ENCODE results near the gene PRKCE. TPM values are rescaled to one million over a fixed set of nuclear protein-coding genes. Genes with fewer than 3 reads are reported as not detected.

The PRKCE gene
- total RNA-seq, 1 donor from 2014 or later = 23.6 TPM

DNA sequence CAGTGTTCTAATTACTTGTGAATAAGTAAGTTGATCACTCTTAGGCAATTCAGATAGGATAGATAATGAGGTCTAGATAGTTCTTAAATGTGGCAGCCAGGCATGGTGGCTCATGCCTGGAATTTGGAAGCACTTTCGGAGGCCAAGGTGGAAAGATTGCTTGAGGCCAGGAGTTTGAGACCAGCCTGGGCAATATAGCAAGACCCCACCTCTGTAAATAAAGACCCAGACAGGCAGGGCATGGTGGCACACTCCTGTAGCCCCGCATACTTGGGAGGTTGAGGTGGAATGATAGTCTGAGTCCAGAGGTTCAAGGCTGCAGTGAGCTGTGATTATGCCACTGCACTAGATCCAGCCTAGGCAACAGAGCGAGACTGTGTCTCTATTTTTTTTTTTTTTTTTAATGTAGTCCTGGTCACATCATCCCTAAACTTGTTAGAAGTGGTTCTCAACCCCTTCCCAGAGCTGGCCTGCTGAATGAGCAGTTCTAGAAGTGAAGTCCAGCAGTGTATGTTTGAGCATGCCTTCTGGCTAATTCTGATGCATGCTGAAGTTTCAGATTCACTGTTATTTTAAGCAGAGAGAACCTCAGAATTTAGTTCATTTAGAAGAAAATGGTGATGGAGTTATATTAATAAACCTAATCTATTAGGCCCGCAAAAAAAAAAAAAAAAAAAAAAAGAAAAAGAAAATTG is 306.2 kb downstream of the PRKCE start:
- DNase-seq (ENCODE audit: low read depth in 2 of 2) = no peak

DNA sequence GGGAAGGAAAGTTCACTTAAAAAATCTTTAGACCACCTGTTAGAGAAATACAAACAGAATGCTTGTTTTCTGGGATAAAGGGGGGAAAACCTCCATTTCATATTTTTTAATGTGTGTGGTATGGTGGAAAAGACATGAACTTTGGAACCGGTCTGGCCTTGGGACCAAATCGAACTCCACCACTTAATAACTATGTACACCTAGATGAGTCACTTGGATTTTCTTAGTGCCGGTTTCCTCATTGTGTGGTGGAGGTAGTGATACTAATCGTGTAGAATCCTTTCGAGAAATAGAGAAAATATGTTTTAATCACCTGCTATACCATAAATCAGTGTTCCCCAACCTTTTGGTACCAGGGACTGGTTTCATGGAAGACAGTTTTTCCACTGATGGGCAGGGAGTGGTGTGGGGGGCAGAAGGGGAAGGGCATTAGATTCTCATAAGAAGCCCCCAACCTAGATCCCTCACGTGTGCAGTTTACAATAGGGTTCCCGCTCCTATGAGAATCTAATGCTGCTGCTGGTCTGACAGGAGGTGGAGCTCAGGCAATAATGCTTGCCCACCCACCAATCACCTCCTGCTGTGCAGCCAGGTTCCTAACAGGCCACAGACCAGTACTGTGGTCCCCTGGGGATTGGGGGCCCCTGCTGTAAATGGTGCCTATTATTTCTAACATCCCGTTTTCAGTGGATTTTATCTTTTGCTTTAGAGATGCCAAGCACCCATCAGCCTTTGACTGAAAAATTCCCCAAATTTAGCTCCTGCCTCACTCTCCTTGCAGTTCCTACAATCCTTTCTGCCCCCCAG is 308.8 kb downstream of the PRKCE start:
- DNase-seq (ENCODE audit: low read depth in 2 of 2) = no peak

DNA sequence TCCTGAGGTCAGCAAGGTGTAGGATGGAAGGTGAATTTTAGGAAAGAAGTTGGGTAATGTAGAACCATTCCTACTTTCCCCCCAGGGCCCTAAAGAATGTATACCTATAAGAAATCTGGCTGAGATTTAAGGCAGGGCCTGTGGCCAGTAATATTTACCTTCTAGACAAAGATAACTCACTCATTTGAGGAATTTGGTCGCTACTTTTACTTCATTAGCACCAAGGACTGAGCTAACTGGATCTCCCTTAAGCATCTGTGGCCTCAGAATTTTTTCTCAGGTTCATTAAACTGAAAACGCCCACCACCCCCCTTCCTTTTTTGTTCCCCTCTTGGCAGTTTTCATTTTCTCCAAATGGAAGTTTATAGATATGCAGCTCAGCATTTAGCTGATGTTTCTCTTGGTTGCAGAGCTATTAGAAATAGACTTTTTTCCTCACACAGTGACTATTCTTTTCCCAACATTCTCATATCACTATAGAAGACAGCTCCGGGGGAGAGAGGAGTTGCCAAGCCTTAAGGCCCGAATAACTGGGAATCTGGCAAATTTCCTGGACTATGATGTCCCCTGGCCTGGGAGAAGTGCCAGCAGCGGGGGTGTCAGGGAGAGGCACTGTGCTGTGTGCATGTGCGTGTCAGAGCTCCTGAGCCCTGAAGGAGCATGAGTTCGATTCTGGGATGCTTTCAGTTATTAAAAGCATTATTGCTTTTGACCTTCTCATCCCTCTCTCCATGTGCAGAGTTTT is 310.9 kb downstream of the PRKCE start:
- peak; percentile 62 to 76 for DNase-seq (ENCODE audit: low read depth in 2 of 2)

DNA sequence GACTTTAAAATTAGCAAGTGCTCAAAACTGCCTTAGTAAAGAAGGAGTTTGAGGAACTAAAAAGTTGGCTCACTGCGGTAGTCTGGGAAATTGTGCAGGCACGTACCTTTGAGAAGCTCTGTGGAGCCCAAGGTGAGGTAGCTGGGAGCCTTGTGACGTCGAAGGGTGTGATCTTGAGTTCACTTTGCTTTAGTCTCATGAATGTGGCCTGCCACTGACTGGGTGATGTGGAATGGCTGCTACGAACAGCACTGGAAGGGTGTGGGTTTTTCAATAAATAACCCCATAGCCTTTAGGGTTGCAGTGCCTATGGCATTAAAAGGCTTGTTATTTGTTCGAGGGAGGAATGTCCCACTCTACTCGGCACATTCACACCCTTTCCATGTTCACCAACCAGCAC is 312.3 kb downstream of the PRKCE start:
- no peak for DNase-seq (ENCODE audit: low read depth in 2 of 2)

DNA sequence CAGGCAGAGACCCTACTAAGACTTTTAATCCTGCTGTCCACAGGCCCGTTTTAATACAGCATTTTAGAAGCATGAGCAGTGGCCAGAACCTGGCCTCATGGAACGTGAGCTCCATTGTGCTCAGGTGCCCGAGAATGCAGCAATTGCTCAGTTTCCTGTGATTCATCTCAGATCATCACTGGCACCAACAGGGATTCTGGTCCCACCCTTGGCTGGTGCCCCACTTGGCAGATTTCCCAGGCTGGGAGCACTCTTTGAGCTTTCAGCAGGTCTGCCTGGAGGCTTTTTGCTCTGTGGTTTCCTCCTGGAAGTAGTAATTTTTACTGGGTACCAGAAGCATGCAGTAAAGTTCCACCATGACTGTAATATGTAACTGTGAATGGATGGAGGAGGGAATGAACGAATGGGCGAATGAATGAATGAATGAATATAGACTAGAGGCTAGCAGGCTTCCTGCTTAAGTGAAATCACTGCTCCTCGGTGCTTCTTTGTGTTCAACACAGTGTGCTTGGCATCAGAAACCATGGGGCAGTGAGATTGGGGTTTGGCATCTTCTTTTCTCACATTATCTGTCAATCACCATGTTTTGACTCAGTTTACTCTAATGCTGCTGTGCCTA is 312.9 kb downstream of the PRKCE start:
- peak; percentile 96 to 98 for DNase-seq (ENCODE audit: low read depth in 2 of 2)

DNA sequence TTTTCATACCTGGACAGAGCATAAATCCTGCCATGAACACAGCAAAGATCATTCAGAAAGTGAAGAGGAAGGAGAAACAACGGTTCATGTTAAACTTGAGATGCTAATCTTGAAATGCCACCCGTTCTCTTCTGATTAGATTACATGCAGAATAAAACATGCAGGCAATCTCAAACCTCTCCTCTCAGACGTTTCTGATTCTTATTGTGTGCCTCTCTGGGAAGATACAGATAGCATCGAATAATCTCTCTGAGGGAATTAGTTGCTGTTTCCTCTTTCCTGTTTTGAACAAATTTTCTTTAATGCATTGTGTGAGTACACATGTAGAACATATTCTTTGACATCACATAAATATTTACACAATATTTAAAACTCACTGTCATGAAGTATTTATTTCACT is 313.4 kb downstream of the PRKCE start:
- peak; percentile 9 to 70 for DNase-seq (ENCODE audit: low read depth in 2 of 2)

DNA sequence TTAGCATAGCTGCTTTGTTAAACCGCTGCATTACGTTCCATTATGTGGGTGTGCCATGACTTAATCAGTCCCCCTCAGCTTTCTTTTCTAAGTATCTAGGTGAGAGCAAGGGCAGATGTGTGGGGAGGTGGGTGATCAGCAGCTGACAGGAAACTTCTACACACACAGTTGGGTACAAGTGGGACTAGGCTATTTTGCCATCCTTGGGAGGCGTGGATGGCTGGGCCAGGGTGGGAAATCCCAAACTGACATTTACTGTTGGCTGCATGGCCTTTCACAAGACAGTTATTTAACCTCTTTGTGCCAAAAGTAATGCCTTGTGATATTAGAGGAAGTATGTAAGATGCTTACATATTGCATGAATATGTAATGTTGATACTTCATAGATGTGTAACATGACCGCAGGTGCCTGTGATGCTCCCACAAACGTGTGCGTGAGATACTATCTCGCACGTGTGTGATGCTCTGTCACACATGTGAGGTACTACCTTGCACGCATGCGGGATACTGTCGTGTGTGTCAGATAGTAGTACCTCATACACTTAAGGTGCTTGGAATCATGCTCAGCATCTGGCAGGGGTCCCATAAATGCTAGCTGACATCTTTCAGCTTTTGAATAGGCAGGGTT is 314.5 kb downstream of the PRKCE start:
- no peak for DNase-seq (ENCODE audit: low read depth in 2 of 2)

DNA sequence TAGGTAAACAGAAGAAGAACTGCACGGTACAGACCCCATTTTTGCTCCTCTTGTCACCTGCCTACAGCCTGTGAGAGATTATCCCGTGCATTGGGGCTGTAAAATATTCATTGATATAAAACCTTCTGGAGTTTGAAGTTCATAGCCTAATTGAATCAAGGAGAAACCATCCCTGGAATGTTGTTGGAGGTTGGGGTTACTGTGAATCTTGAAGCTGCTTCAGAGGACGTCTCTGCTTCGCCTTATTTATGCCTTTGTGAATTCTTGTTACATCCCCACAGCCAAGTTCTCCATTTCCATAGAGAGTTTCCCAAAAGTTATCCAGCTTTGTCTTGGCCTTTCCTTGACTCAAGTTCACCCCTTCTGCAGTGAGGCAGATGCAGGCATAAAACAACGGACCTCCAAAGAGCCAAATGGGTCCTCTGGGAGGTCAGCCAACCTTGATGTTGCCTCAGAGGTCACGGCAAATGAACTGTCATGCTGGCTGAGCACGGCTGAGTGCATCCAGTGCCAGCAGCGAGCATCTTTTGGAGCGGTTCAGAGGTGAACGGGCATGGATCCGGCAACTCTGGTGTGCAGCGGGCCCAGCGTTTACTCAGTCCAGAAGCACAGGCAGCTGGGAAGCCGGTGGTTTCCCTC is 317.6 kb downstream of the PRKCE start:
- no peak for DNase-seq (ENCODE audit: low read depth in 2 of 2)

DNA sequence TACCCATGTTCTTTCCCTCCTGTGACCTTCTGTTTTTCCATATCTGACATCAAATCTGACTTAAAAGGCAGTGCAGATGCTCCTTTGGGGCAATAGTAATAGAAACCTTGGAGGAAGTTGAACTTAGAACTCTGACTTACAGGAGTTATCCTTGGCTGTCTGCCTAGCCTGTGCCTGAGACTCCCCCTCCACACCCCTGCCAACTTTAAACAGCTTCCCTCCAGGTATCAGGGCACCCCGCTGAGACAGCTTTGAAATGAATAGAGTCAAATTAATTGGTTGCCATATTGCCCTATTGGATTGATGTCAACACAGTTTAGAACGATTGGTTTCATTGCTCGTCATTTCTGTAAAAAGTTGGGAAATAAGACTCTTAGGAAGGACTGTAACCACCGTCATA is 322.0 kb downstream of the PRKCE start:
- DNase-seq (ENCODE audit: low read depth in 2 of 2) = no peak

DNA sequence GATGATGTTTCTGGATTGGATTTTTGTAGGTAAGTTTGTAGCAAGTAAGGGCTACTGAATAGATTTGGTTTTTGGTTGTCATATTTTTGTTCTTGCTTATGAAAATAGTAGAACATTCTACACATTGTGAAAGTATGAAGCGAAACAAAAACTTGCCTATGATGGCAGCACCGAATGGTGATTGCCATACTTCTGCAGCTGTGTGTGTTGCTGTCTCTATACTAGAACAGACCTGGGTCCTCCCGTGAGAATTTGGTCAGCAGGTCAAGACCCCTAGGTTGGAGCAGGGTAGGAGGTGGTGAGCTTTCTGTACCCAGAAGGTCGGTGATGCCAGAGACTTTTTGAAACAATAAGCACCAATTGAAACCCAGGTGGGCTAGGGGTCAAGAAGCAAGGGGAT is 322.6 kb downstream of the PRKCE start:
- no peak for DNase-seq (ENCODE audit: low read depth in 2 of 2)

DNA sequence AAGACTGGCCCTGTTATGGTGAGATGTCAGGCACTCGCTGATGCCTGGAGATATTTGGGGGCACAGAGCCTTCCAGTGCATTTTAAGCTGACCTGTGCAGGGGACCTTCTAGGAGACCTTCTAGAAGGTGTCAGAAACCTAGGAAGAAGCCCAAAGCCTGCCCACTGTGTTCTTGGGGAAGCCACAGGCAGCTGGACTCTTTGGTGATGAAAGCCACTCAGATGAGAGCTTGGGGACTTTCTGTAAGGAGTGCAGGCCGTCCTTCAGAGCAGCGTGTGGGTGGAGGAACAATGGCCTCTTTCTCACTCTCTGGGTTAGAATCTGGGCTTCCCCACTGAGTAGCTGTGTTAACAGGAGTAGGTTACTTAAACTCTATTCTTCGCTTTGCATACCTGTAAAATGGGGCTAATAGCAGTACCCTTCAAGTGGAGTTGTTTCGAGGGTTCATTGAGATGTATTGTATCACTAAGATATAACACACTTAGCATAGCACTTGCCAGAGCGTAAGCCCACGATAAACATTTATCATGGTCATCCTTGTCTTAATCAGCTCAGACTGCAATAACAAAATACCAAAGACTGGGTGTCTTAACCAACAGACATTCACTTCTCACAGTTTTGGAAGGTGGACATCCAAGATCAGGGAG is 323.4 kb downstream of the PRKCE start:
- DNase-seq (ENCODE audit: low read depth in 2 of 2) = no peak

DNA sequence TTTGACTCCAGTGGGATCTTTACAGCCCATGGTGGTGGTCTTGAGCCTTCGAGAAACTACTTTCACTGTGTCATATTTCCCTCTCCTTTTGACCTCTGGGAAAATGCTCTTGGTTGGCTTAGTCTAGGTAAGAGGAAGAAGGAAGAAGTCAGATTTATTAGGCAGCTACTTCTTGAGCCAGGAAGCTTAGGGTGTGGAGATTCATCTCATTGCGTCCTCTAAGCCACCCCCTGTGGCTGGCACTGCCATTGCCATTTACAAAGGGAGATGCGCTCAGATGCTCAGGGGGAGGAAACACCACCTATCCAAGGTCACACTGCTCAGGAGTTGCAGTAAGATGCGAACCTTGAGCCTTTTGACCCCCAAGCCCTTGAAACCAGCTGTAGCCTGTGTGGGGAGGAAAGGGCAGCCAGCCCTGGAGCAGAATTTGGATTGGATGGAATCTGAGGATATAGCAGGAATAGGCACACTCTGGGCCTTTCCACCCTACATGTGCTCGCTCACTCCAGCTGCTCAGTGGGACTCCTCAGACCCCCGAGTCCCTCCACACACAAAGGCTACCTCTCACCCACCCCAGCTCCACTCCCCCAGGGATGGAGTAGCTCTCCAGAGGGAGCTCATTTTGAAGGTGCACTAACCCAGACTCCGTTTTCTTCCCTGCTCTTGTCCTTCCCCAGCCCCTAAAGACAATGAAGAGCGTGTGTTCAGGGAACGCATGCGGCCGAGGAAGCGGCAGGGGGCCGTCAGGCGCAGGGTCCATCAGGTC is 324.5 kb downstream of the PRKCE start:
- DNase-seq (ENCODE audit: low read depth in 2 of 2) = no peak

DNA sequence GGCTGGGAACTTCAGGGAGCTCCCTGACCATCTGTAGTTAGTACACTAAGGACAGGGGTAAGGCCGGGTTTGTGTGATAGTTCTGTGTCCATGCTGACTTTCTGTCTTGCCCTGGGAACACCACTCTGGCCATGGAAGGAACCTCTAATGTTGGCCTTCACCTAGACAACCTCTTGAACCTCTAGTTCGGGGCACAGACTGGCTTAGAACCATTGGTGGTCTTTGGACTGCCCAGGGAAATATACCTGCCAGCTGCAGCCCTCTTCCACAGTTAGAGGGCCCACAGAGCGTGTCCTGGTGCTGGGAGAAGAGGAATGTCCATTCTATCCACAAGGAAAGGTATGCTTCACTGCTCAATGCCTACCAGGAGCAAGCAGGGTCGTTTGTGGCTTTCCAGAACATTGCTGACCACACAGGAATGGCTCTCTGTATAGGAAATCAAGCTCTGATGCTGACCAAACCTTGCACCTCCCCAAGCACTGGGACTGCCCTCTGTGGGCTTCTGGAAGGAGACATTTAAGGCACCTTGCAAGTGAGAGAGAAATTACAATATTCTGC is 326.9 kb downstream of the PRKCE start:
- no peak for DNase-seq (ENCODE audit: low read depth in 2 of 2)

DNA sequence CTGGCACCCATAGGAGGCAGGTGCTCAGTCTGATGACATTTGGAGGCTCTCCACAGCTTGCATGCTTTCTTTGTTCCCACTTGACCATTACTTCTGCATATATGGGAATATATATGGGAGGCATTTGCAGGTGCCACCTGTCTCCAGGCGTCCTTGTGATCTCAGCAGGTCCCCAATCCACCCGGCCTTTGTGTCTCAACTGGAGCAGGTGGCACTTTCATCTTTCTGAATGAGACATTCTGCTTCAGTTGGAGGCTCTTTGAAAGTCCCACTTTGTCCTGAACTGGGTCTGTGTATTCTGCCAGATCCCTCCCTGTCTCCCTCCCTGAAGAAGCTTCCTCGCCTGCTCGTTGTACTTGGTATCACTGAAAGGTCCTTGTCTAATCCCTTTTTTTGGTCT is 327.6 kb downstream of the PRKCE start:
- DNase-seq (ENCODE audit: low read depth in 2 of 2) = no peak

DNA sequence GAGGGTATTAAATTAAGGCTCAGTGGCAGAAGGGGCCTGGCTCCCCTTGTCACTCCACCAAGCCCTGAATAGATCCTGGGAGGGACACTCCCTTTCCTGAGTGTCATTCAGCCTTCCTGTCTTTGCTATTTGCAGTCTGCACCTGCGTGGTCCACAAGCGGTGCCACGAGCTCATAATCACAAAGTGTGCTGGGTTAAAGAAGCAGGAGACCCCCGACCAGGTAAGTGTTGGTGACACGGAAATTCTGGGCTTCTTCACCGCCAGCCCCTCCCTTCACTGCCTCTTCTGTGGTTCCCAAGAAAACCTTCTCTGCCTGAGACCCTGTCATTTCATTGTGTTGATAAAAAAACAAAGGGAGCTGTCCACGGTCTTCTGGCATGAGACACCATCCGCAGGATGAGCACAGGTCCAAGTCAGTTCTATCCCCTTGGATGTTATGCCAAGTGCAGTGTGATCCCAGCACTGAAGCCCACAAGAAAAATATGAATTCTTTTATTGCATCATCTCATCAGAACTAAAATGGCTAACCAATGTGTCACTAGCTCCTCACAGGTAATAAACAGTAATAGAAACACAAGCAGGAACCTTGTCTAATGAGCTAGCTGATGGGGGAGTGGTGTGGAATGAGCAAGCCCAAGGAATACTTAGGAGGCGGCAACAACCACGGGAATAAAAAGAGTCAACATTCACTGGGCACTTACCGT is 328.8 kb downstream of the PRKCE start:
- DNase-seq (ENCODE audit: low read depth in 2 of 2) = peak in 1 of 2 donors; percentile 17

DNA sequence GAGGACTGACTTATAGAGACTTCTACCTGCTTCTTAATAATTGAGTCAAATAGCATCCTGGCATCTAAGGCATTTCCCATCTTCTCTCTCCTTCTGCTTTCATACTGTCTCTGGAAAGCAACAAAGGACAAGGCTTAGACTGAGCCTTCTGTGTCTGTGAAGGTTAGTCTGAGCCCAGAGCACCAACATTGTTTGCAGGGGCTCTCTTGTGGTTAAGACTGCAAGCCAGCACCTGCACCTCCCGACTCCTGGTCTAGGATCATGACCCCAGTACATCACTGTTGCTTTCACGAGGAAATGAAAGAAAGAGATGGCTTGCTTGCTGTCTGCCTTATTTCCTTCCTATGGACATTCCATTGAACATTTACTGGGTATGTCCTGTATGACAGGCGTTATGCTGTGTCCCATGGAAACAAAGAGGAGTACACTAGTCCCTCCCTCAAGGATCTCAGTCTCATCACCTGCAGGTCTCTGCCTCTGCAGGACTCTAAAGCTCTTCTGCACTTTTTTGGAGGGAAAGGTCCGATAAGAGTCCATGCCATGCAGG is 330.0 kb downstream of the PRKCE start:
- peak in 1 of 2 donors; percentile 59 for DNase-seq (ENCODE audit: low read depth in 2 of 2)

DNA sequence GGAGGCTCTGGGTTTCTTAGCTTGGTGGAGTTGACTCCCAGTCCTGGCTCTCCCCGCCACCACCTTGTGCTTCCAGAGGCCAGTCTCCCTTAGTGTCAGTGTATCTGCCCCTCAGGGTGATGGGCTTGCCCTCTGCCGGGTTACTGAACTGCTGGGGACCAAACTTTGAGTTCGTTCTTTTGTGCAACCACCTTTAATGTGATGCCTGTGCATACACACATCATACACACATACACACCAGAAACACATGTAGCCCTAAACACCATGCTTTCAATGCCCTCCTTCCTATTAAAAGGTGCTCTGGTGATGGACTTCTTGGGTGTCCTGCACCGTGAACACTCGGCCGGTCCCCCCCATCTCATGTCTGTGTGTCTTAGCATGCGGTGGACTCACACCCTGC is 330.6 kb downstream of the PRKCE start:
- DNase-seq (ENCODE audit: low read depth in 2 of 2) = no peak

DNA sequence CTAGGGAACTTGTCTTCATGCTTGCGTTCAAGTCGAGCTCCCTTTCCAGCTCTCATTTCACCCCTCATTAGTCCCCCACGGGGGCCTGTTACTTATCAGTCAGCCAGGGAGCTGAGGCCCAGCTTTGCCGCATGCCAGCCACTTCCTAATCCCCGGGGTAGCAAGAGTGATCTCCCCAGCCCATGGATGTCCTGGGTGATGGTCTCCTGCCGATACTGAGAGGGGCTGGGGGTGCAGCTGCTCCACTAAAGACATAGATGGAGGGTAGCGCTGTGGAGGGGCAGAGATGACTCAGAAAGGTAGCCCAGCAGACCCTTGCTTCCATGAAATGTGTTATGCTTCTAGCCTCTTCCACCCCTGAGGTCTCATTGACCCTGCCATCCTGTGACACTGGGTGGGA is 331.7 kb downstream of the PRKCE start:
- DNase-seq (ENCODE audit: low read depth in 2 of 2) = no peak
